HG03575 (cell line): ENCODE results near the gene VASP.

Experiments
- ATAC-seq: cut with Tn5 transposase; IDR thresholded peaks from one replicate; pipeline ENCODE4 v1.9.1; 2021; ENCODE audit not compliant: unreplicated experiment, insufficient number of reproducible peaks, low FRiP score; ENCODE audit errors: extremely low read depth

Gene VASP

GRCh38 chr19:45472563-45473366, 34.5 kb upstream of the VASP start:
- no peak for ATAC-seq

- ATAC-seq: no peak
Measured at GRCh38 chr19:45473367-45473681, 34.0 kb upstream of the VASP start.

GRCh38 chr19:45473682-45474605, 33.3 kb upstream of the VASP start:
- no peak for ATAC-seq

- ATAC-seq: no peak
Measured at GRCh38 chr19:45474606-45475521, 32.4 kb upstream of the VASP start.

- ATAC-seq: no peak
Measured at GRCh38 chr19:45475537-45476291, 31.6 kb upstream of the VASP start.

- ATAC-seq: no peak
Measured at GRCh38 chr19:45476304-45476703, 31.0 kb upstream of the VASP start.

GRCh38 chr19:45477186-45477585, 30.1 kb upstream of the VASP start:
- ATAC-seq: no peak

- no peak for ATAC-seq
Measured at GRCh38 chr19:45477713-45478453, 29.4 kb upstream of the VASP start.

GRCh38 chr19:45478454-45479238, 28.6 kb upstream of the VASP start:
- ATAC-seq: no peak

- no peak for ATAC-seq
Measured at GRCh38 chr19:45483033-45483432, 24.2 kb upstream of the VASP start.

GRCh38 chr19:45484273-45484945, 22.9 kb upstream of the VASP start:
- no peak for ATAC-seq

- no peak for ATAC-seq
Measured at GRCh38 chr19:45485305-45486077, 21.8 kb upstream of the VASP start.

GRCh38 chr19:45488708-45489107, 18.6 kb upstream of the VASP start:
- no peak for ATAC-seq

GRCh38 chr19:45489216-45489855, 17.9 kb upstream of the VASP start:
- ATAC-seq: no peak

- ATAC-seq: no peak
Measured at GRCh38 chr19:45492137-45492626, 15.1 kb upstream of the VASP start.
